Measurements from ENCODE around the gene ARFGEF3. TPM values are rescaled to one million over a fixed set of nuclear protein-coding genes. Genes with fewer than 3 reads are reported as not detected.

ARFGEF3 gene
- total RNA-seq, 3 donors from 2014 or later = 1.9 to 28.1 (median 22.0) TPM

- H3K9me3 ChIP-seq = no peaks in the 10 kb centered on the region
- intact Hi-C loops (cut with DNase I; ENCODE audit: low total_unique reads) = no loop called here
- TF ChIP-seq POLR2A (IDR thresholded peaks at IDR 0.05) = no peak
- TF ChIP-seq POLR2AphosphoS5 (IDR thresholded peaks at IDR 0.05) = no peak
- TF ChIP-seq CTCF (IDR thresholded peaks at IDR 0.05) = no peak
These were observed 148.6 kb downstream of the ARFGEF3 start for GRCh38 chr6:138310294-138310693.

GRCh38 chr6:138310821-138311220 is 149.1 kb downstream of the ARFGEF3 start:
- DNase-seq (ENCODE audit: low spot score in 2 of 2) = no peak
- H3K4me3 ChIP-seq = no peak overlapping the region
- no peaks in the 10 kb centered on the region for H3K9me3 ChIP-seq
- H3K27ac ChIP-seq = no peak overlapping the region
- intact Hi-C loops (cut with DNase I; ENCODE audit: low total_unique reads) = no loop called here
- no peaks in the 10 kb centered on the region for H3K36me3 ChIP-seq
- TF ChIP-seq CTCF (IDR thresholded peaks at IDR 0.05) (no peak), POLR2AphosphoS5 (IDR thresholded peaks at IDR 0.05) (no peak), POLR2A (IDR thresholded peaks at IDR 0.05) (no peak)
- no peaks in the 10 kb centered on the region for H3K4me1 ChIP-seq
- no peaks in the 10 kb centered on the region for H3K27me3 ChIP-seq

More at GRCh38 chr6:138310294-138310693, 148.6 kb downstream of the ARFGEF3 start:
- Histone ChIP-seq H3K27ac (no peak overlapping the region), H3K27me3 (no peaks in the 10 kb centered on the region), H3K4me1 (no peaks in the 10 kb centered on the region), H3K36me3 (no peaks in the 10 kb centered on the region), H3K4me3 (no peak overlapping the region)
- no peak for DNase-seq (ENCODE audit: low spot score in 2 of 2)

GRCh38 chr6:138311268-138311667 is 149.5 kb downstream of the ARFGEF3 start:
- Histone ChIP-seq H3K27ac (no peak overlapping the region), H3K4me3 (no peak overlapping the region), H3K4me1 (no peaks in the 10 kb centered on the region), H3K36me3 (no peaks in the 10 kb centered on the region), H3K27me3 (no peaks in the 10 kb centered on the region), H3K9me3 (no peaks in the 10 kb centered on the region)
- intact Hi-C loops (cut with DNase I; ENCODE audit: low total_unique reads) = no loop called here
- DNase-seq (ENCODE audit: low spot score in 2 of 2) = no peak
- no peak for TF ChIP-seq POLR2A (IDR thresholded peaks at IDR 0.05)

DNA sequence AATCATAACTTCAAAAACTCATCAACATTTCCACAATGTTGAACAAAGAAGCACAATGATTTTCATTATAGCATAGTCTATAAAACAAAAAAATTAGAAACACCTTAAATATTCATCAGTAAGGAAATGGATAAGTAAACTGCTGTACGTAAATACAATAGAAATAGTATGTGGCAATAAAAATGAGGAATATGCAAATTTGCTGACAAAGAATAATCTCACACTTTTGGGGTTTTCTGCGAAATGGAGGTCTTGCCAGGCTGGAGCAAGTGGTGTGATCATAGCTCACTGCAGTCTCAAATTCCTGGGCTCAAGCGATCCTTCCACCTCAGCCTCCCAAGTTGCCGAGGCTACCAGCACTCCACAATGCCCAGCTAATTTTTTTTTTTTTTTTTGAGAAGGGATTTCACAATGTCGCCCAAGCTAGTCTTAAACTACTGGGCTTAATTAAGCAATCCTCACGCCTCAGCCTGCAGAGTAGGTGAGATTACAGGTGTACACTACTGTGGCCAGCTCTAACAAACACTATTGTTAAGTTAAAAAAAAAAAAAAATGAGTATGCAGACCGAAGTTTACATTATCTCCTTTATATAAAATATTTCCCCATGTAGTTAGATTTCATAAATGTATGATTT is 157.1 kb downstream of the ARFGEF3 start:
- H3K4me3 ChIP-seq = no peak overlapping the region
- DNase-seq (ENCODE audit: low spot score in 2 of 2) = no peak
- H3K4me1 ChIP-seq = no peaks in the 10 kb centered on the region
- peaks cover 3% of the 10 kb centered on the region for H3K36me3 ChIP-seq
- intact Hi-C loops (cut with DNase I; ENCODE audit: low total_unique reads) = no loop called here
- no peak for TF ChIP-seq POLR2A (IDR thresholded peaks at IDR 0.05)
- TF ChIP-seq POLR2AphosphoS5 (IDR thresholded peaks at IDR 0.05) = no peak
- no peak for TF ChIP-seq CTCF (IDR thresholded peaks at IDR 0.05)
- no peak overlapping the region for H3K27ac ChIP-seq
- no peaks in the 10 kb centered on the region for H3K27me3 ChIP-seq
- H3K9me3 ChIP-seq = no peaks in the 10 kb centered on the region

DNA sequence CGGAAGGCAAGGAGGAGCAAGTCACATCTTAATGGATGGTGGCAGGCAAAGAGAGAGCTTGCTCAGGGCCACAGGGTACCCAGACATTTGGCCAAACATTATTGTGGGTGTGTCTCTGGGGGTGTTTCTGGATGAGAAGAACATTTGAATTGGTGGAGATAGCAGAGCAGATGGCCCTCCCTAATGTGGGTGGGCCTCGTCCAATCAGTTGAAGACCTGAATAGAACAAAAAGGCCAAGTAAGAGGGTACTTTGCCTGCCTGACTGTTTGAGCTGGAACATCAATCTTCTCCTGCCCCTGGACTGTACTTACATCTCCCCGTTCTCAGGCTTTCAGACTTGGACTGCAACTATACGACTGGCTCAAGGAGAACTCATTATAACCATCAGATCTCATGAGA is 160.2 kb downstream of the ARFGEF3 start:
- H3K4me1 ChIP-seq = no peaks in the 10 kb centered on the region
- DNase-seq (ENCODE audit: low spot score in 2 of 2) = no peak
- no peak overlapping the region for H3K27ac ChIP-seq
- no peaks in the 10 kb centered on the region for H3K9me3 ChIP-seq
- H3K36me3 ChIP-seq = peaks cover 3% of the 10 kb centered on the region
- H3K4me3 ChIP-seq = no peak overlapping the region
- intact Hi-C loops (cut with DNase I; ENCODE audit: low total_unique reads) = no loop called here
- TF ChIP-seq CTCF (IDR thresholded peaks at IDR 0.05) = no peak
- no peak for TF ChIP-seq POLR2A (IDR thresholded peaks at IDR 0.05)
- no peak for TF ChIP-seq POLR2AphosphoS5 (IDR thresholded peaks at IDR 0.05)
- H3K27me3 ChIP-seq = no peaks in the 10 kb centered on the region

Measured in breast epithelium (tissue), 4 donors.